ENCODE measurements around the gene CCNQ. TPM values are rescaled to one million over a fixed set of nuclear protein-coding genes. Genes with fewer than 3 reads are reported as not detected.

Gene CCNQ
- total RNA-seq, 1 experiment from 2014 or later, result 32.4 TPM

DNA sequence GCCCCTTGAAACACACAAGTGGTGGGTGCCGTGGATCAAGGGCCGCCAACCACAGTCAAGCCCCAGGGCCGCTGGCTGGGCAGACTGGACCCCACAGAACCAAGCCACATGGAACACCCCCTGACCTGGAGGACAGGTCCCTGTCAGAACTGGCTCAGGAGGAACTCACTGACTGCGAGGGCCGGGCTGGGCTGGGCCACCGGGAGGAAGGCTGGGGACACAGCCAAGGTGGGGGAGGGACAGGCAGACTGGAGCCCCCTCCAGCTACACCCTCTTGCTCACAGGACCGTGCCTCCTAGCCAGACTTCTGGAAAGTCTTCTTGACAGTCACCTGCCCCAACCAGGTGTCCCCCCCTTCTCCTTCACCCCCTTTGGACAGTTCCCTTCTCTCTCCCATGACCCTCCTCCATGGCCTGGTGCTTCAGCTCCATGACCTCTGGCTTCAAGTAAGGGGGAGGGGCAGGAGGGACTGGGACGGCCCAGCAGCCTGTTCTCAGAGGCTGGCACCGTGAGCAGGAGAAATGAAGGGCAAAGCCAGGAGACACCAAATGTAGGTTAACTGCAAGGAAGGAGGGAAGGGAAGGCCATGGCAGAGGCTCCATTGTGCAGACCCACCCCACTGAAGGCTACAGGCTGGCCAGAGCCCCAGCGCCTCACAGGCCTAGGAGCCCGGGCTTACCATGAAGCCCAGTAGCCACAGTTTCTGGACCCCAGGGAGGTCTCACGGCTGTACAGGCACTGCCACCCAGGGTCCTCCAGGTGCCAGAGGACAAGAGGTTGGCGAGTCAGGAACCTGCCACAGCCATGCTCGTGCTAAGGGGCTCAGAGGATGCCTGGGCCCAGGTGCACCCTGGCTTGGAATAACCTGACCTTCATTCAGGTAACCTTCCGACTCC is 25.5 kb upstream of the CCNQ start:
- ChIA-PET POLR2A (ENCODE audit: low non-redundant PET) (no interaction called here), CTCF (no interaction called here)
- Histone ChIP-seq H3K27me3 (replicated peaks; ENCODE audit: insufficient read depth, low read depth, low read length, poor library complexity) (no peaks in the 10 kb centered on the region), H3K4me3 (ENCODE audit: low read depth, low read length, poor library complexity, severe bottlenecking) (no peak overlapping the region), H3K4me1 (ENCODE audit: insufficient read depth, low read length, poor library complexity, severe bottlenecking) (no peaks in the 10 kb centered on the region), H3K36me3 (ENCODE audit: insufficient read depth, low read length, poor library complexity, severe bottlenecking) (no peaks in the 10 kb centered on the region), H3K27ac (ENCODE audit: low read depth, low read length, poor library complexity, severe bottlenecking) (no peak overlapping the region), H3K9me3 (ENCODE audit: low read depth, low read length, poor library complexity, severe bottlenecking) (no peaks in the 10 kb centered on the region)
- intact Hi-C loops (cut with micrococcal nuclease; ENCODE audit: unreplicated experiment), result no loop called here
- DNase-seq (ENCODE audit: low spot score), result no peak
- BruUV-seq (replicated peaks), result no TSS peak
- TF ChIP-seq, protein P1, sequence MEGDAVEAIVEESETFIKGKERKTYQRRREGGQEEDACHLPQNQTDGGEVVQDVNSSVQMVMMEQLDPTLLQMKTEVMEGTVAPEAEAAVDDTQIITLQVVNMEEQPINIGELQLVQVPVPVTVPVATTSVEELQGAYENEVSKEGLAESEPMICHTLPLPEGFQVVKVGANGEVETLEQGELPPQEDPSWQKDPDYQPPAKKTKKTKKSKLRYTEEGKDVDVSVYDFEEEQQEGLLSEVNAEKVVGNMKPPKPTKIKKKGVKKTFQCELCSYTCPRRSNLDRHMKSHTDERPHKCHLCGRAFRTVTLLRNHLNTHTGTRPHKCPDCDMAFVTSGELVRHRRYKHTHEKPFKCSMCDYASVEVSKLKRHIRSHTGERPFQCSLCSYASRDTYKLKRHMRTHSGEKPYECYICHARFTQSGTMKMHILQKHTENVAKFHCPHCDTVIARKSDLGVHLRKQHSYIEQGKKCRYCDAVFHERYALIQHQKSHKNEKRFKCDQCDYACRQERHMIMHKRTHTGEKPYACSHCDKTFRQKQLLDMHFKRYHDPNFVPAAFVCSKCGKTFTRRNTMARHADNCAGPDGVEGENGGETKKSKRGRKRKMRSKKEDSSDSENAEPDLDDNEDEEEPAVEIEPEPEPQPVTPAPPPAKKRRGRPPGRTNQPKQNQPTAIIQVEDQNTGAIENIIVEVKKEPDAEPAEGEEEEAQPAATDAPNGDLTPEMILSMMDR (conservative IDR thresholded peaks at IDR 0.05; ENCODE audit: low read depth, low read length), result no peak
- TF ChIP-seq EZH2 (IDR thresholded peaks at IDR 0.05; ENCODE audit: borderline replicate concordance, low read depth, low read length, poor library complexity, severe bottlenecking), result no peak

GRCh38 chrX:153623310-153624029 is 24.5 kb upstream of the CCNQ start:
- POLR2A ChIA-PET (ENCODE audit: low non-redundant PET), result no interaction called here
- peaks cover 5% of the 10 kb centered on the region for H3K27me3 ChIP-seq (replicated peaks; ENCODE audit: insufficient read depth, low read depth, low read length, poor library complexity)

GRCh38 chrX:153622661-153623309 is 23.8 kb upstream of the CCNQ start:
- peaks cover 12% of the 10 kb centered on the region for H3K27me3 ChIP-seq (replicated peaks; ENCODE audit: insufficient read depth, low read depth, low read length, poor library complexity)
- no peak overlapping the region for H3K4me3 ChIP-seq (ENCODE audit: low read depth, low read length, poor library complexity, severe bottlenecking)
- no peaks in the 10 kb centered on the region for H3K36me3 ChIP-seq (ENCODE audit: insufficient read depth, low read length, poor library complexity, severe bottlenecking)
- ChIA-PET CTCF (no interaction called here), POLR2A (ENCODE audit: low non-redundant PET) (no interaction called here)
- no peaks in the 10 kb centered on the region for H3K9me3 ChIP-seq (ENCODE audit: low read depth, low read length, poor library complexity, severe bottlenecking)
- BruUV-seq (replicated peaks), result no TSS peak
- intact Hi-C loops (cut with micrococcal nuclease; ENCODE audit: unreplicated experiment), result no loop called here
- no peak overlapping the region for H3K27ac ChIP-seq (ENCODE audit: low read depth, low read length, poor library complexity, severe bottlenecking)
- TF ChIP-seq, protein P1 (conservative IDR thresholded peaks at IDR 0.05; ENCODE audit: low read depth, low read length), result no peak
- no peak for TF ChIP-seq EZH2 (IDR thresholded peaks at IDR 0.05; ENCODE audit: borderline replicate concordance, low read depth, low read length, poor library complexity, severe bottlenecking)
- H3K4me1 ChIP-seq (ENCODE audit: insufficient read depth, low read length, poor library complexity, severe bottlenecking), result no peaks in the 10 kb centered on the region
- no peak for DNase-seq (ENCODE audit: low spot score)

More at GRCh38 chrX:153623310-153624029, 24.5 kb upstream of the CCNQ start:
- no TSS peak for BruUV-seq (replicated peaks)
- Histone ChIP-seq H3K4me1 (ENCODE audit: insufficient read depth, low read length, poor library complexity, severe bottlenecking) (no peaks in the 10 kb centered on the region), H3K36me3 (ENCODE audit: insufficient read depth, low read length, poor library complexity, severe bottlenecking) (no peaks in the 10 kb centered on the region), H3K9me3 (ENCODE audit: low read depth, low read length, poor library complexity, severe bottlenecking) (no peaks in the 10 kb centered on the region), H3K4me3 (ENCODE audit: low read depth, low read length, poor library complexity, severe bottlenecking) (no peak overlapping the region), H3K27ac (ENCODE audit: low read depth, low read length, poor library complexity, severe bottlenecking) (no peak overlapping the region)
- TF ChIP-seq, protein P1 (conservative IDR thresholded peaks at IDR 0.05; ENCODE audit: low read depth, low read length), result no peak
- TF ChIP-seq EZH2 (IDR thresholded peaks at IDR 0.05; ENCODE audit: borderline replicate concordance, low read depth, low read length, poor library complexity, severe bottlenecking), result no peak
- intact Hi-C loops (cut with micrococcal nuclease; ENCODE audit: unreplicated experiment), result no loop called here
- DNase-seq (ENCODE audit: low spot score), result no peak
- CTCF ChIA-PET, result no interaction called here

Measured in A673 (cell line).